ENCODE results near the gene KIF21B.

The KIF21B gene

GRCh38 chr1:201054091-201054543, 30.6 kb upstream of the KIF21B start:
- TF ChIP-seq SPI1 (IDR thresholded peaks at IDR 0.05; ENCODE audit: borderline replicate concordance, low read depth), result no peak
- no peak for TF ChIP-seq GABPA (IDR thresholded peaks at IDR 0.05; ENCODE audit: low read depth)
- no peak for TF ChIP-seq POLR2AphosphoS5 (IDR thresholded peaks at IDR 0.05; ENCODE audit: low read depth)
- no peak for TF ChIP-seq CTCF (IDR thresholded peaks at IDR 0.05; ENCODE audit: insufficient read depth, low read length)
- TF ChIP-seq REST (IDR thresholded peaks at IDR 0.05; ENCODE audit: insufficient replicate concordance, low read depth), result no peak
- no peak for DNase-seq (ENCODE audit: low read depth in 1 of 2, low spot score in 1 of 2)
- H3K27me3 ChIP-seq (ENCODE audit: insufficient read depth, poor library complexity, severe bottlenecking), result no peaks in the 10 kb centered on the region
- no peak overlapping the region for H3K27ac ChIP-seq (replicated peaks)
- no peak overlapping the region for H3K4me3 ChIP-seq (replicated peaks; ENCODE audit: insufficient read depth, low read length)

GRCh38 chr1:201053155-201053860, 29.8 kb upstream of the KIF21B start:
- Histone ChIP-seq H3K27ac (replicated peaks) (no peak overlapping the region), H3K27me3 (ENCODE audit: insufficient read depth, poor library complexity, severe bottlenecking) (no peaks in the 10 kb centered on the region), H3K4me3 (replicated peaks; ENCODE audit: insufficient read depth, low read length) (no peak overlapping the region)
- DNase-seq (ENCODE audit: low read depth in 1 of 2, low spot score in 1 of 2), result no peak
- TF ChIP-seq CTCF (IDR thresholded peaks at IDR 0.05; ENCODE audit: insufficient read depth, low read length), result no peak
- no peak for TF ChIP-seq GABPA (IDR thresholded peaks at IDR 0.05; ENCODE audit: low read depth)
- TF ChIP-seq REST (IDR thresholded peaks at IDR 0.05; ENCODE audit: insufficient replicate concordance, low read depth), result no peak
- no peak for TF ChIP-seq SPI1 (IDR thresholded peaks at IDR 0.05; ENCODE audit: borderline replicate concordance, low read depth)
- TF ChIP-seq POLR2AphosphoS5 (IDR thresholded peaks at IDR 0.05; ENCODE audit: low read depth), result no peak

GRCh38 chr1:201051399-201051798, 27.9 kb upstream of the KIF21B start:
- Histone ChIP-seq H3K27me3 (ENCODE audit: insufficient read depth, poor library complexity, severe bottlenecking) (no peaks in the 10 kb centered on the region), H3K27ac (replicated peaks) (no peak overlapping the region), H3K4me3 (replicated peaks; ENCODE audit: insufficient read depth, low read length) (no peak overlapping the region)
- TF ChIP-seq POLR2AphosphoS5 (IDR thresholded peaks at IDR 0.05; ENCODE audit: low read depth) (no peak), GABPA (IDR thresholded peaks at IDR 0.05; ENCODE audit: low read depth) (no peak), CTCF (IDR thresholded peaks at IDR 0.05; ENCODE audit: insufficient read depth, low read length) (no peak), REST (IDR thresholded peaks at IDR 0.05; ENCODE audit: insufficient replicate concordance, low read depth) (no peak), SPI1 (IDR thresholded peaks at IDR 0.05; ENCODE audit: borderline replicate concordance, low read depth) (no peak)
- DNase-seq (ENCODE audit: low read depth in 1 of 2, low spot score in 1 of 2), result no peak

Measured in HL-60 (cell line).